ENCODE data around the gene ELL. TPM values are rescaled to one million over a fixed set of nuclear protein-coding genes. Genes with fewer than 3 reads are reported as not detected.

The ELL gene
- polyA plus RNA-seq, 1 donor from 2014 or later, result 19.7 TPM

GRCh38 chr19:18503971-18504885 lies 17.6 kb downstream of the ELL start:
- H3K4me3 Mint-ChIP-seq, result peak overlapping the region in 1 of 4 donors; percentile 45
- H3K36me3 Mint-ChIP-seq, result no peaks in the 10 kb centered on the region
- no peaks in the 10 kb centered on the region for H3K27me3 Mint-ChIP-seq
- peaks cover 33 to 62% (median 36%) of the 10 kb centered on the region in 3 donors for H3K4me1 Mint-ChIP-seq
- H3K27ac Mint-ChIP-seq, result no peak overlapping the region
- H3K9me3 Mint-ChIP-seq, result no peaks in the 10 kb centered on the region

GRCh38 chr19:18503337-18503970 lies 18.4 kb downstream of the ELL start:
- H3K4me1 Mint-ChIP-seq, result peaks cover 35 to 66% (median 39%) of the 10 kb centered on the region in 3 donors
- H3K4me3 Mint-ChIP-seq, result peak overlapping the region in 1 of 4 donors; percentile 84
- peak overlapping the region in 2 of 3 donors; percentile 7 to 72 for H3K27ac Mint-ChIP-seq
- H3K9me3 Mint-ChIP-seq, result no peaks in the 10 kb centered on the region
- H3K27me3 Mint-ChIP-seq, result no peaks in the 10 kb centered on the region
- no peaks in the 10 kb centered on the region for H3K36me3 Mint-ChIP-seq

DNA sequence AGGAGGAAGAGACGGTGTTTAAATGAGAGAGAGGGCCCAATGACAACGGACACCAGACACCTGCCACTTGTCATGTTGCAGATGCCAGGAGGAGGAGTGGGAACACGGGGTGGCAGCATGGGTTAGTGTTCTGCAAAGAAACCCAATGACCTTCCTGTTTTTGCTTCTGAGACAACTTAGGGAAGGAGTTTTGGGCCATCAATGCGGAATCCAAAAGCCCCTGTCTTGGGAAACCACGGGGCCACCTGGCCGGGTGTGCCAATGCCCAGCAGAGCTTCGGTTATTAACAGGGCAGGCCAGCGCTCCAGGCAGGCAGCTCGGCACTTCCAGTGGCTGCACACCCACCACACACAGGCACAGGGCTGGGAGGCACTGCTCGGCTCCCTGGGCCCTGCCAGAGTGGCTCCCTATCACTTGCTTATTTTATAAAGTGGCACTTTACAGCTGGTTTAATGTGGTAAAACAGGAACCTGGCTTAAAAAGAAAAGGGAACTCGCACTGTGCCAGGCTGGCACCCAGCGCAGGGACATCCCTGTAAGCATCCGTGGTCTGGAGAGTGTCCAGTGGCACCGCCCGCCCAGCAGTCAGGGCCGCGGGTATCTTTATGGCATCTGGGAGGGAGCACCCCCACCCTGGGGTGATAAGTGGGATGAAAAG lies 19.1 kb downstream of the ELL start:
- peaks cover 35 to 69% (median 43%) of the 10 kb centered on the region in 3 donors for H3K4me1 Mint-ChIP-seq
- peak overlapping the region in 2 of 4 donors; percentile 32 to 84 for H3K4me3 Mint-ChIP-seq
- peak overlapping the region; percentile 7 to 72 (median 34) for H3K27ac Mint-ChIP-seq
- H3K27me3 Mint-ChIP-seq, result no peaks in the 10 kb centered on the region
- no peaks in the 10 kb centered on the region for H3K9me3 Mint-ChIP-seq
- no peaks in the 10 kb centered on the region for H3K36me3 Mint-ChIP-seq

- H3K9me3 Mint-ChIP-seq, result no peaks in the 10 kb centered on the region
- no peaks in the 10 kb centered on the region for H3K27me3 Mint-ChIP-seq
- peaks cover 32 to 64% (median 39%) of the 10 kb centered on the region in 3 donors for H3K4me1 Mint-ChIP-seq
- peak overlapping the region in 2 of 4 donors; percentile 32 to 39 for H3K4me3 Mint-ChIP-seq
- peak overlapping the region; percentile 7 to 46 (median 34) for H3K27ac Mint-ChIP-seq
- no peaks in the 10 kb centered on the region for H3K36me3 Mint-ChIP-seq
Observed at GRCh38 chr19:18502246-18502637, 19.6 kb downstream of the ELL start.

DNA sequence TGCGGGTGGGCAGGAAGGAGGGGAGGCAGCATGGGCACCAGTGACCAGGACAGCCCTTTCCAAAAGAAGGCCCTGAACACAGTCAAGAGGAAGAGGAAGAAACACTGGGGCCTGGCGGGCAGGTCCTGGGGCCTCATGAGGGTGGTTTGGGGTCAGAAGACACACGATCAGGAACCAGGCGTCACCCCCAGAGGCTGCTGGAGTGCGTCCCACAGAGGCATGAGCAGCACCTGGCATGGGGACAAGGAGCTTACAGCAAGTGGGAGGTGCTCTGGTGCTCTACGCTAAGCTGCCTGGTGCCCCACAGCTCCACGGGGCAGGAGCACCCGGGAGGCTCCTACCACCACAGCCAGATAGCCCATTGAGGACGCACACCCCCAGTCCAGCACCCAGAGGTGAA lies 20.0 kb downstream of the ELL start:
- H3K36me3 Mint-ChIP-seq, result no peaks in the 10 kb centered on the region
- peaks cover 36 to 64% (median 38%) of the 10 kb centered on the region in 3 donors for H3K4me1 Mint-ChIP-seq
- H3K27ac Mint-ChIP-seq, result no peak overlapping the region
- H3K27me3 Mint-ChIP-seq, result no peaks in the 10 kb centered on the region
- no peaks in the 10 kb centered on the region for H3K9me3 Mint-ChIP-seq
- peak overlapping the region in 2 of 4 donors; percentile 37 to 39 for H3K4me3 Mint-ChIP-seq

- Mint-ChIP-seq H3K4me1 (peaks cover 37 to 65% (median 41%) of the 10 kb centered on the region in 3 donors), H3K4me3 (peak overlapping the region in 1 of 4 donors; percentile 76), H3K27me3 (no peaks in the 10 kb centered on the region), H3K9me3 (no peaks in the 10 kb centered on the region), H3K36me3 (no peaks in the 10 kb centered on the region), H3K27ac (peak overlapping the region in 1 of 3 donors; percentile 76)
Observed at GRCh38 chr19:18501351-18501750, 20.5 kb downstream of the ELL start.

- Mint-ChIP-seq H3K4me3 (peak overlapping the region in 1 of 4 donors; percentile 10), H3K9me3 (no peaks in the 10 kb centered on the region), H3K4me1 (peaks cover 43 to 68% (median 45%) of the 10 kb centered on the region in 3 donors), H3K36me3 (no peaks in the 10 kb centered on the region), H3K27ac (peak overlapping the region in 1 of 3 donors; percentile 76), H3K27me3 (no peaks in the 10 kb centered on the region)
Observed at GRCh38 chr19:18500799-18501198, 21.1 kb downstream of the ELL start.

GRCh38 chr19:18500376-18500775 lies 21.5 kb downstream of the ELL start:
- H3K9me3 Mint-ChIP-seq, result no peaks in the 10 kb centered on the region
- peaks cover 41 to 66% (median 42%) of the 10 kb centered on the region in 3 donors for H3K4me1 Mint-ChIP-seq
- no peaks in the 10 kb centered on the region for H3K27me3 Mint-ChIP-seq
- no peaks in the 10 kb centered on the region for H3K36me3 Mint-ChIP-seq
- no peak overlapping the region for H3K27ac Mint-ChIP-seq
- no peak overlapping the region for H3K4me3 Mint-ChIP-seq

- Mint-ChIP-seq H3K9me3 (no peaks in the 10 kb centered on the region), H3K4me3 (peak overlapping the region in 2 of 4 donors; percentile 32 to 43), H3K27me3 (no peaks in the 10 kb centered on the region), H3K36me3 (no peaks in the 10 kb centered on the region), H3K27ac (peak overlapping the region in 2 of 3 donors; percentile 35), H3K4me1 (peaks cover 34 to 63% (median 40%) of the 10 kb centered on the region in 3 donors)
Observed at GRCh38 chr19:18499055-18499775, 22.7 kb downstream of the ELL start.

DNA sequence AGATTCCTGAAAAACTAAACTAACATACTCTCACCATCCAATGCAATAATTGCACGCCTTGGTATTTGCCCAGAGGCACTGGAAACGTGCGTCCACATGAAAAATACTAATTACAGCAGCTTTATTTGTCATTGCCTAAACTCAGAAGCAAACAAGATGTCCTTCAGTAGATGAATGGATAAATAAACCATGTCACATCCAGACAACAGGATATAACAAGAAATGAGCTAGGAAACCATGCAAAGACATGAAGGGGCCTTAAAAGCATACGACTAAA lies 25.0 kb downstream of the ELL start:
- Mint-ChIP-seq H3K4me1 (peaks cover 28 to 55% (median 30%) of the 10 kb centered on the region in 3 donors), H3K27ac (peak overlapping the region in 1 of 3 donors; percentile 28), H3K36me3 (peaks cover 3% of the 10 kb centered on the region), H3K9me3 (no peaks in the 10 kb centered on the region), H3K27me3 (no peaks in the 10 kb centered on the region), H3K4me3 (peak overlapping the region in 2 of 4 donors; percentile 2 to 76)

GRCh38 chr19:18496167-18496979 lies 25.5 kb downstream of the ELL start:
- Mint-ChIP-seq H3K27ac (peak overlapping the region; percentile 28 to 78 (median 74)), H3K4me1 (peaks cover 28 to 51% (median 29%) of the 10 kb centered on the region in 3 donors), H3K9me3 (no peaks in the 10 kb centered on the region), H3K36me3 (peaks cover 3% of the 10 kb centered on the region), H3K27me3 (no peaks in the 10 kb centered on the region), H3K4me3 (peak overlapping the region in 3 of 4 donors; percentile 20 to 66 (median 33))

DNA sequence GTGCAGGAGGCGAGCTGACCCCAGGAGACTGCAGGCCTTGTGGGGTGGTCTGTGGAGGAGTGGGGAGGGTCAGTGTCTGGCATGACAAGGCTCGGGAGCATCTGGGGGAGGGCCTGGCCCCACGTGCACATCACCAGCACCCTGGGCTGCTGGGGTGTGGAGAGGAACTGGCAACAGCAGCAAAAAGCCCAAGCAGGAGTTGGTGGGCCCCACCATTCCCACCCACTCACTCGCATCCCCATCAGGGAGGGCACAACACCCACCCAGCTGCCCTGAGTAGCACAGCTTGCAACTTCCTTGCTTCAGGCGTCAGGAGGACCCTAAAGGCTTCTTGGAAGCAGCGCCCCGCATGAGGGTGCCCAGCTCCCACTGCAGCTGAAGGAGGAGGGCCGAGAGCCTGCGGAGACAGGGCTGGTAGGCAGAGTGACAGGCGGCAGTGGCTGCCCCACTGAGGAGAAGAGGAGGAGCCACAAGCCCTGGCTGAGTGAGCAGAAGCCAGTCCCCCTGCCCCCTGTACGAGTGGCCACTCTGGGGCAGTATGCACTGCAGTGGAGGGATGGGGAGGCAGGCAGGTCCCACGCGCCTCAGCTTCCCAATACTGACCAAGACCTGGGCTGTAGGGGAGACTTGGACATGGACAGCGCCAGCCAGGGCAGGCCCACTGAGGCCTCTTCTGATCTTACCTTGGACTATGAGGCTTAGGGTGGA lies 26.5 kb downstream of the ELL start:
- peaks cover 3% of the 10 kb centered on the region for H3K36me3 Mint-ChIP-seq
- H3K4me3 Mint-ChIP-seq, result peak overlapping the region in 1 of 4 donors; percentile 33
- no peaks in the 10 kb centered on the region for H3K27me3 Mint-ChIP-seq
- H3K27ac Mint-ChIP-seq, result peak overlapping the region in 1 of 3 donors; percentile 74
- no peaks in the 10 kb centered on the region for H3K9me3 Mint-ChIP-seq
- H3K4me1 Mint-ChIP-seq, result peaks cover 20 to 41% (median 24%) of the 10 kb centered on the region in 3 donors

DNA sequence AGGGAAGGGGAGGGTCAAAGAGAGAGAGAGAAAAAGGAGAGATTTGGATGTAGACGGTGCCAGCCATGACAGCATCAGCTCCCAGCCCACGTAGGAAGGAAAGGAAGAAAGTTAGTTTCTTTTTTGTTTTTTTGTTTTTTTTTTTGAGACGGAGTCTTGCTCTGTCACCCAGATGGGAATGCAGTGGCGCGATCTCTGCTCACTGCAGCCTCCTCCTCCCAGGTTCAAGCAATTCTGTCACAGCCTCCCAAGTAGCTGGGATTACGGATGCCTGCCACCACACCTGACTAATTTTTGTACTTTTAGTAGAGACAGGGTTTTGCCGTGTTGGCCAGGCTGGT lies 27.6 kb downstream of the ELL start:
- Mint-ChIP-seq H3K4me1 (peaks cover 16 to 33% (median 27%) of the 10 kb centered on the region in 3 donors), H3K27ac (peak overlapping the region in 1 of 3 donors; percentile 47)

More for the DNA sequence above, 27.6 kb downstream of the ELL start:
- H3K27me3 Mint-ChIP-seq, result no peaks in the 10 kb centered on the region
- H3K36me3 Mint-ChIP-seq, result peaks cover 3% of the 10 kb centered on the region
- no peak overlapping the region for H3K4me3 Mint-ChIP-seq
- no peaks in the 10 kb centered on the region for H3K9me3 Mint-ChIP-seq
